HCT116 (cell line): ENCODE measurements around the gene FNIP2. TPM values are rescaled to one million over a fixed set of nuclear protein-coding genes. Genes with fewer than 3 reads are reported as not detected.

Experiments
- ATAC-seq: fragments of 200-7000 bp; cut with Tn5 transposase; 2 replicates; pipeline ENCODE4 v1.9.1; 2020; ENCODE audit warnings: mild to moderate bottlenecking, moderate library complexity
- BruUV-seq: library from RNA; stranded (reverse); fragments of 400-500 nt; replicated peaks from 2 replicates; lab custom pipeline; 2021; lab: Mats Ljungman, UMichigan
- CTCF ChIA-PET: fragments of 300-600 bp; sonication (Branson Sonifier 250); formaldehyde crosslinking; loops from one replicate; lab custom pipeline; 2021; ENCODE audit warnings: antibody characterized with exemption; lab: Charles Lee
- POLR2A ChIA-PET: fragments of 300-600, 350-600 bp; sonication (Branson Sonifier 250); formaldehyde crosslinking; loops from one replicate; lab custom pipeline; 2021; ENCODE audit warnings: antibody characterized with exemption; lab: Charles Lee
- RAD21 ChIA-PET, 2 experiments: fragments of 300-600 bp; sonication (Branson Sonifier 250); formaldehyde crosslinking; loops; one replicate each; lab custom pipeline; 2023; ENCODE audit warnings: low total read pairs in 2 of 2; ENCODE audit not compliant: uncharacterized antibody in 2 of 2, unreplicated experiment in 2 of 2, low non-redundant PET in 1 of 2; lab: Charles Lee
- DNase-seq: peaks from one replicate; pipeline ENCODE4 v3.0.0-alpha.2; 2010; ENCODE audit warnings: low read depth, low spot score
- H2AFZ ChIP-seq: fragments of 200-600 bp; shearing (Covaris generic), sonication (generic); 2 replicates; pipeline ENCODE4 v1.6.1; 2017; ENCODE audit warnings: low read depth, mixed run types, mixed read lengths, antibody characterized with exemption, low read length; ENCODE audit not compliant: poor library complexity, severe bottlenecking
- H3K27ac ChIP-seq: 2 replicates; pipeline ENCODE4 v1.5.1; 2012; ENCODE audit warnings: low read depth, low read length
- H3K27me3 ChIP-seq: fragments of 200-600 bp; sonication (generic); 2 replicates; pipeline ENCODE4 v1.6.1; 2016; ENCODE audit warnings: mixed run types, low read length, mixed read lengths; ENCODE audit not compliant: insufficient read depth
- H3K36me3 ChIP-seq, 2 experiments: fragments of 200-500 bp in 1 of 2; fragments of 200-600 bp in 1 of 2; sonication (Bioruptor generic) in 1 of 2; sonication (generic) in 1 of 2; 2 replicates each; pipeline versions ENCODE4 v1.5.1 to v1.6.1; 2014 to 2016; ENCODE audit warnings: low read length in 2 of 2, inconsistent platforms in 1 of 2, mixed read lengths in 1 of 2, mixed run types in 1 of 2; ENCODE audit not compliant: insufficient read depth in 2 of 2, control insufficient read depth in 1 of 2
- H3K4me1 ChIP-seq, 2 experiments: fragments of 200-600 bp in 1 of 2; sonication (generic) in 1 of 2; 2 replicates each; pipeline versions ENCODE4 v1.5.1 to v1.6.1; 2012 to 2017; ENCODE audit warnings: low read length in 2 of 2, inconsistent platforms in 1 of 2, mild to moderate bottlenecking in 1 of 2, mixed read lengths in 1 of 2, mixed run types in 1 of 2, moderate library complexity in 1 of 2; ENCODE audit not compliant: insufficient read depth in 2 of 2, control insufficient read depth in 1 of 2
- H3K4me2 ChIP-seq: fragments of 200-600 bp; sonication (generic); 2 replicates; pipeline ENCODE4 v1.6.1; 2017; ENCODE audit warnings: mixed run types, low read length, mixed read lengths
- H3K4me3 ChIP-seq, 2 experiments: fragments of 200-600 bp in 1 of 2; sonication (generic) in 1 of 2; replicated peaks in 1 of 2; 2 replicates each; pipeline ENCODE4 v1.5.1; 2011 to 2016; ENCODE audit warnings: low read length in 2 of 2, control low read depth in 1 of 2, low read depth in 1 of 2, mild to moderate bottlenecking in 1 of 2, mixed read lengths in 1 of 2, mixed run types in 1 of 2
- H3K79me2 ChIP-seq: fragments of 200-600 bp; sonication (generic); 2 replicates; pipeline ENCODE4 v1.6.1; 2017; ENCODE audit warnings: mild to moderate bottlenecking, mixed run types, low read length, moderate library complexity, mixed read lengths; ENCODE audit not compliant: insufficient read depth
- H3K9ac ChIP-seq: fragments of 200-600 bp; sonication (generic); 2 replicates; pipeline ENCODE4 v1.6.1; 2016; ENCODE audit warnings: low read length, mixed read lengths
- H3K9me2 ChIP-seq: fragments of 200-600 bp; sonication (generic), shearing (Covaris generic); 2 replicates; pipeline ENCODE4 v1.6.1; 2017; ENCODE audit warnings: mixed run types, mild to moderate bottlenecking, moderate library complexity; ENCODE audit not compliant: insufficient read depth
- H3K9me3 ChIP-seq, 2 experiments: fragments of 200-500 bp in 1 of 2; fragments of 200-600 bp in 1 of 2; sonication (Bioruptor generic) in 1 of 2; sonication (generic) in 1 of 2; 2 replicates each; pipeline ENCODE4 v1.6.1; 2014 to 2017; ENCODE audit warnings: low read length in 2 of 2, mixed read lengths in 2 of 2, inconsistent platforms in 1 of 2, low read depth in 1 of 2, mild to moderate bottlenecking in 1 of 2, mixed run types in 1 of 2, moderate library complexity in 1 of 2; ENCODE audit not compliant: control insufficient read depth in 1 of 2, insufficient read depth in 1 of 2
- H4K20me1 ChIP-seq: fragments of 200-600 bp; sonication (generic), shearing (Covaris generic); 2 replicates; pipeline ENCODE4 v1.6.1; 2017; ENCODE audit warnings: mixed run types, mild to moderate bottlenecking, moderate library complexity; ENCODE audit not compliant: insufficient read depth
- FOSL1 ChIP-seq: IDR thresholded peaks from 2 replicates; pipeline ENCODE4 v1.6.1; 2012; ENCODE audit warnings: low read depth
- JUND ChIP-seq: IDR thresholded peaks from 2 replicates; pipeline ENCODE4 v1.6.1; 2012
- SIN3A ChIP-seq: IDR thresholded peaks from 2 replicates; pipeline ENCODE4 v1.6.1; 2012; ENCODE audit warnings: low read depth
- SP1 ChIP-seq: IDR thresholded peaks from 2 replicates; pipeline ENCODE4 v1.6.1; 2012; ENCODE audit warnings: low read depth
- SRF ChIP-seq: IDR thresholded peaks from 2 replicates; pipeline ENCODE4 v1.6.1; 2012; ENCODE audit warnings: low read depth
- TCF7L2 ChIP-seq: IDR thresholded peaks from 2 replicates; pipeline ENCODE4 v1.7.0; 2011; ENCODE audit warnings: borderline replicate concordance, inconsistent platforms; ENCODE audit not compliant: insufficient read depth, insufficient read length; ENCODE audit errors: extremely low read depth
- YY1 ChIP-seq: IDR thresholded peaks from 2 replicates; pipeline ENCODE4 v1.6.1; 2011; ENCODE audit warnings: low read length, low read depth, moderate library complexity, mild to moderate bottlenecking; ENCODE audit not compliant: insufficient replicate concordance; ENCODE audit errors: extremely low read depth
- intact Hi-C: fragments of 100-400 bp; cut with micrococcal nuclease; formaldehyde crosslinking; loops from 2 replicates; pipeline ENCODE4 v1.10.0; 2022
- total RNA-seq: library from RNA; stranded (reverse); gene quantifications from one replicate; pipeline ENCODE4 v1.2.1, GENCODE V29; 2021; ENCODE audit not compliant: unreplicated experiment
- TF ChIP-seq, protein P1 (sequence below): IDR thresholded peaks from 2 replicates; pipeline ENCODE4 v1.6.1; 2012
- TF ChIP-seq, protein P2 (sequence below), 3 experiments: fragments of 200-600 bp in 1 of 3; sonication (generic) in 1 of 3; IDR thresholded peaks in 2 of 3; conservative IDR thresholded peaks in 1 of 3; 2 replicates each; pipeline ENCODE4 v1.5.1; 2012 to 2017; ENCODE audit warnings: low read depth in 2 of 3, low read length in 2 of 3, antibody characterized with exemption in 1 of 3, borderline replicate concordance in 1 of 3, control low read depth in 1 of 3, mild to moderate bottlenecking in 1 of 3, mixed read lengths in 1 of 3, mixed run types in 1 of 3, moderate library complexity in 1 of 3; ENCODE audit not compliant: insufficient read depth in 1 of 3

Gene FNIP2
- total RNA-seq, 1 experiment from 2014 or later = 4.8 TPM

DNA sequence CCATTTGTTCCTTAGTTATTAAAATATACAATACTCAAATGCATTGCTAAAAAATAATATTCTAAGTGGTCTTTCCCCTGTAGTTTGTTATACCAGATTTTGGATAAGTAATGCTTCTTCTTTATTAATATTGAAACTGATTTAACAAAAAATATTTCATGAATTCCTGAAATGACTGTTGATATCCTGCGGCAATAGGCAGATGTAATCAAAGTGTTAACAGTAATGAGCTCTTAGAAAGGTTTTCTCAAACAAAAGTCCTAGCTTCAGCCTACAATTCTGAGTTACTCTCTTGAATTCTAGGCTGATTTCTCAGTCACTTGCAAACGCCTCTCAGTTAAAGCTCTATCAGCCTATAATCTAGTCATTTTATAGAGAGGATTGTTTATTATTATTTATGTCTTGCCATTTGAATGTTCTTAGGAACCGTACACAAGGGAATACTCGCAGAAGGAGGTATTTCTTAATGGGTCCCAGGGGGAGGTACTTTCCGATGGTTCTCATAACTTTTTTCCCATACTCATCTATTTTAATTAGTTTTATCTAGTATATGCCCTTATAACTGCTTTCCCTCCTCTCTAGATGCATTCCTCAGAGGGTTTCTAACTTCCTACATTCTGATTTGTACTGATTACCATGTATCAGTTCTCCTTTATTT, 96.8 kb downstream of the FNIP2 start:
- DNase-seq (no peak), ATAC-seq (no peak)
- BruUV-seq = no TSS peak
- Histone ChIP-seq H3K4me3 (no peak overlapping the region), H3K27ac (no peak overlapping the region), H3K9ac (no peak overlapping the region), H4K20me1 (no peaks in the 10 kb centered on the region), H3K9me2 (no peaks in the 10 kb centered on the region), H2AFZ (no peak overlapping the region), H3K27me3 (no peaks in the 10 kb centered on the region), H3K4me1 (no peaks in the 10 kb centered on the region), H3K4me2 (no peak overlapping the region), H3K79me2 (no peaks in the 10 kb centered on the region), H3K36me3 (no peaks in the 10 kb centered on the region), H3K9me3 (no peaks in the 10 kb centered on the region)
- intact Hi-C loops = no loop called here
- ChIA-PET POLR2A (no interaction called here), CTCF (no interaction called here), RAD21 (no interaction called here)
- no peak for TF ChIP-seq SIN3A
- no peak for TF ChIP-seq TCF7L2
- no peak for TF ChIP-seq SRF
- no peak for TF ChIP-seq SP1
- no peak for TF ChIP-seq YY1
- no peak for TF ChIP-seq FOSL1
- TF ChIP-seq, protein P1, sequence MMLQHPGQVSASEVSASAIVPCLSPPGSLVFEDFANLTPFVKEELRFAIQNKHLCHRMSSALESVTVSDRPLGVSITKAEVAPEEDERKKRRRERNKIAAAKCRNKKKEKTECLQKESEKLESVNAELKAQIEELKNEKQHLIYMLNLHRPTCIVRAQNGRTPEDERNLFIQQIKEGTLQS = no peak
- no peak for TF ChIP-seq JUND
- TF ChIP-seq, protein P2, sequence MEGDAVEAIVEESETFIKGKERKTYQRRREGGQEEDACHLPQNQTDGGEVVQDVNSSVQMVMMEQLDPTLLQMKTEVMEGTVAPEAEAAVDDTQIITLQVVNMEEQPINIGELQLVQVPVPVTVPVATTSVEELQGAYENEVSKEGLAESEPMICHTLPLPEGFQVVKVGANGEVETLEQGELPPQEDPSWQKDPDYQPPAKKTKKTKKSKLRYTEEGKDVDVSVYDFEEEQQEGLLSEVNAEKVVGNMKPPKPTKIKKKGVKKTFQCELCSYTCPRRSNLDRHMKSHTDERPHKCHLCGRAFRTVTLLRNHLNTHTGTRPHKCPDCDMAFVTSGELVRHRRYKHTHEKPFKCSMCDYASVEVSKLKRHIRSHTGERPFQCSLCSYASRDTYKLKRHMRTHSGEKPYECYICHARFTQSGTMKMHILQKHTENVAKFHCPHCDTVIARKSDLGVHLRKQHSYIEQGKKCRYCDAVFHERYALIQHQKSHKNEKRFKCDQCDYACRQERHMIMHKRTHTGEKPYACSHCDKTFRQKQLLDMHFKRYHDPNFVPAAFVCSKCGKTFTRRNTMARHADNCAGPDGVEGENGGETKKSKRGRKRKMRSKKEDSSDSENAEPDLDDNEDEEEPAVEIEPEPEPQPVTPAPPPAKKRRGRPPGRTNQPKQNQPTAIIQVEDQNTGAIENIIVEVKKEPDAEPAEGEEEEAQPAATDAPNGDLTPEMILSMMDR (IDR thresholded peaks at IDR 0.05 in 2 of 3, conservative IDR thresholded peaks at IDR 0.05 in 1 of 3; ENCODE audit: borderline replicate concordance in 1 of 3, insufficient read depth in 1 of 3, low read depth in 2 of 3, low read length in 2 of 3) = no peak
